B cell (primary cell): ENCODE measurements around the gene TOP1. TPM values are rescaled to one million over a fixed set of nuclear protein-coding genes. Genes with fewer than 3 reads are reported as not detected.

Source experiments
- ATAC-seq: fragments of 200-7000 bp; cut with Tn5 transposase; one replicate; pipeline ENCODE4 v1.10.0; 2021; ENCODE audit warnings: low read depth, mild to moderate bottlenecking, moderate number of reproducible peaks, moderate library complexity
- CTCF ChIA-PET: fragments of 350-600 bp; sonication (Branson Sonifier 250); formaldehyde crosslinking; loops from one replicate; lab custom pipeline; 2021; ENCODE audit warnings: antibody characterized with exemption, inconsistent platforms; lab: Charles Lee
- POLR2A ChIA-PET: fragments of 350-600 bp; sonication (Branson Sonifier 250); formaldehyde crosslinking; loops from one replicate; lab custom pipeline; 2021; ENCODE audit warnings: antibody characterized with exemption; lab: Charles Lee
- DNase-seq: peaks from one replicate; pipeline ENCODE4 v3.0.0; 2013
- H2AFZ ChIP-seq: 2 replicates; pipeline ENCODE4 v1.6.1; 2012; ENCODE audit warnings: mild to moderate bottlenecking, low read depth, low read length; ENCODE audit not compliant: insufficient read depth, poor library complexity, severe bottlenecking
- H3K27ac ChIP-seq, 2 donors: 1 replicate in 1 of 2; 2 replicates in 1 of 2; pipeline ENCODE4 v1.5.1; 2012 to 2013; ENCODE audit warnings: low read length in 2 of 2, mild to moderate bottlenecking in 2 of 2, moderate library complexity in 1 of 2
- H3K27me3 ChIP-seq, 4 experiments: fragments of 200-600 bp in 1 of 4; sonication (generic) in 1 of 4; replicated peaks in 1 of 4; 1 replicate in 2 of 4; 2 replicates in 2 of 4; pipeline versions ENCODE4 v1.6.1 to v1.7.0; 2013 to 2016; ENCODE audit warnings: low read length in 3 of 4, mild to moderate bottlenecking in 2 of 4, mixed read lengths in 1 of 4, moderate library complexity in 1 of 4; ENCODE audit not compliant: insufficient read depth in 4 of 4, control insufficient read depth in 3 of 4; ENCODE audit errors: control extremely low read depth in 1 of 4
- H3K36me3 ChIP-seq, 2 experiments: replicated peaks in 1 of 2; 1 replicate in 1 of 2; 2 replicates in 1 of 2; pipeline versions ENCODE4 v1.6.1 to v1.7.1; 2013; ENCODE audit warnings: low read length in 1 of 2; ENCODE audit not compliant: insufficient read depth in 2 of 2, control insufficient read depth in 1 of 2; ENCODE audit errors: control extremely low read depth in 1 of 2, extremely low read depth in 1 of 2
- H3K4me1 ChIP-seq, 2 donors: fragments of 200-600 bp in 1 of 2; sonication (generic) in 1 of 2; 1 replicate in 1 of 2; 2 replicates in 1 of 2; pipeline versions ENCODE4 v1.5.1 to v1.6.1; 2013 to 2017; ENCODE audit warnings: low read length in 2 of 2; ENCODE audit not compliant: control insufficient read depth in 2 of 2, insufficient read depth in 2 of 2
- H3K4me2 ChIP-seq: replicated peaks from 2 replicates; pipeline ENCODE3; 2012; ENCODE audit warnings: mild to moderate bottlenecking, low read depth, low read length; ENCODE audit not compliant: poor library complexity, severe bottlenecking
- H3K4me3 ChIP-seq, 5 experiments: fragments of 200-600 bp in 1 of 5; sonication (generic) in 1 of 5; 1 replicate in 3 of 5; 2 replicates in 2 of 5; pipeline versions ENCODE4 v1.5.1 to v1.7.0; 2011 to 2016; ENCODE audit warnings: low read length in 4 of 5, mild to moderate bottlenecking in 4 of 5, low read depth in 2 of 5, control low read depth in 1 of 5, moderate library complexity in 1 of 5; ENCODE audit not compliant: insufficient read depth in 1 of 5; ENCODE audit errors: control extremely low read depth in 1 of 5, extremely low read depth in 1 of 5
- H3K79me2 ChIP-seq: fragments of 200-600 bp; sonication (generic); one replicate; pipeline ENCODE4 v1.6.0; 2016; ENCODE audit warnings: low read length; ENCODE audit not compliant: control insufficient read depth, insufficient read depth
- H3K9ac ChIP-seq: fragments of 200-600 bp; sonication (generic); 2 replicates; pipeline ENCODE4 v1.6.1; 2017; ENCODE audit warnings: mild to moderate bottlenecking, low read length, moderate library complexity
- H3K9me3 ChIP-seq, 3 donors: one replicate each; pipeline versions ENCODE4 v1.6.1 to v1.7.1; 2013; ENCODE audit warnings: low read length in 2 of 3; ENCODE audit not compliant: control insufficient read depth in 2 of 3, insufficient read depth in 1 of 3; ENCODE audit errors: control extremely low read depth in 1 of 3
- H4K20me1 ChIP-seq: 2 replicates; pipeline ENCODE4 v1.6.0; 2012; ENCODE audit warnings: mild to moderate bottlenecking, low read length; ENCODE audit not compliant: insufficient read depth, control insufficient read depth, poor library complexity, severe bottlenecking
- H3K27ac Mint-ChIP-seq: one replicate; pipeline ENCODE4 v1.8.0; 2021; ENCODE audit warnings: mixed read lengths
- H3K27me3 Mint-ChIP-seq: one replicate; pipeline ENCODE4 v1.8.0; 2021; ENCODE audit warnings: mixed read lengths
- H3K4me1 Mint-ChIP-seq: one replicate; pipeline ENCODE4 v1.8.0; 2021; ENCODE audit warnings: mixed read lengths
- H3K4me3 Mint-ChIP-seq: one replicate; pipeline ENCODE4 v1.8.0; 2021; ENCODE audit warnings: mixed read lengths
- H3K9me3 Mint-ChIP-seq: one replicate; pipeline ENCODE4 v1.8.0; 2022; ENCODE audit warnings: mixed read lengths; ENCODE audit not compliant: insufficient read depth
- CTCF ChIP-seq: fragments of 200-600 bp; IDR thresholded peaks from one replicate; pipeline ENCODE4 v1.8.0; 2022; ENCODE audit warnings: antibody characterized with exemption, mild to moderate bottlenecking
- EZH2 ChIP-seq: IDR thresholded peaks from 2 replicates; pipeline ENCODE4 v1.6.1; 2012; ENCODE audit warnings: borderline replicate concordance, low read depth, mild to moderate bottlenecking, moderate library complexity, low read length; ENCODE audit not compliant: insufficient read depth, poor library complexity, severe bottlenecking
- WGBS: methylation state at CpG from one replicate; pipeline ENCODE4 v1.1.5; 2013; ENCODE audit warnings: missing lambda C conversion rate; ENCODE audit not compliant: insufficient coverage; 5-methylcytosine and 5-hydroxymethylcytosine counted together
- intact Hi-C: fragments of 100-400 bp; cut with micrococcal nuclease; formaldehyde crosslinking; loops from one replicate; pipeline ENCODE4 v1.10.0; 2022
- polyA plus RNA-seq: library from polyadenylated mRNA; depleted of rRNA; stranded (reverse); fragments of >200 nt; gene quantifications from 2 replicates; pipeline ENCODE4 v1.2.3, GENCODE V29; 2012
- total RNA-seq, 2 donors: library from RNA; stranded (reverse); fragments of 120-200 nt in 1 of 2; gene quantifications; 1 replicate in 1 of 2; 2 replicates in 1 of 2; pipeline versions ENCODE4 v1.2.3 to v1.2.4, GENCODE V29; 2013 to 2022

The TOP1 gene
- total and polyA plus RNA-seq, 2 donors (not counting 1 experiment from before 2014, with no cell fraction given), result 5.4 to 44.9 TPM

GRCh38 chr20:41141153-41141815, 112.7 kb downstream of the TOP1 start:
- ATAC-seq, result no peak
- no peak for TF ChIP-seq CTCF
- TF ChIP-seq EZH2, result no peak
- no peaks in the 10 kb centered on the region for H3K27me3 Mint-ChIP-seq
- no peaks in the 10 kb centered on the region for H3K9me3 ChIP-seq
- peak overlapping the region; percentile 77 for H3K27ac Mint-ChIP-seq
- H2AFZ ChIP-seq, result no peak overlapping the region
- no peak overlapping the region for H3K4me3 ChIP-seq
- 49% methylated on average over 5 of the region's 8 CpGs for WGBS
- peaks cover 36% of the 10 kb centered on the region for H4K20me1 ChIP-seq
- H3K36me3 ChIP-seq, result peaks cover 0 to 3% of the 10 kb centered on the region in 2 experiments
- H3K4me1 Mint-ChIP-seq, result peaks cover 77% of the 10 kb centered on the region
- ChIA-PET POLR2A (interaction anchor here (0.5 to 1.4 kb wide), 3 partner anchors 12 to 181 kb away, joined by 3 to 5 read pairs (median 3); no protein-coding TSS in a partner anchor), CTCF (interaction anchor here (0.9 to 10.0 kb wide), 5 partner anchors 14 to 198 kb away, joined by 3 to 122 read pairs (median 5); no protein-coding TSS in a partner anchor)
- peaks cover 77% of the 10 kb centered on the region for H3K79me2 ChIP-seq
- H3K4me1 ChIP-seq, result peaks cover 62 to 71% of the 10 kb centered on the region in 2 donors
- H3K4me3 Mint-ChIP-seq, result peak overlapping the region; percentile 27
- intact Hi-C loops, result loop anchor here (1.0 kb wide), 1 partner anchor 16 kb away; no protein-coding TSS in a partner anchor
- H3K27ac ChIP-seq, result peak overlapping the region; percentile 45 to 51
- H3K4me2 ChIP-seq, result peak overlapping the region; percentile 11
- no peak overlapping the region for H3K9ac ChIP-seq
- no peaks in the 10 kb centered on the region for H3K27me3 ChIP-seq
- H3K9me3 Mint-ChIP-seq, result no peaks in the 10 kb centered on the region
- peak; percentile 48 for DNase-seq

- H3K27ac ChIP-seq, result no peak overlapping the region
- no peak overlapping the region for H3K27ac Mint-ChIP-seq
- POLR2A ChIA-PET, result interaction anchor here (0.5 to 1.4 kb wide), 2 partner anchors 11 to 180 kb away, joined by 3 to 5 read pairs; no protein-coding TSS in a partner anchor
- intact Hi-C loops, result no loop called here
- H3K36me3 ChIP-seq, result peaks cover 0 to 3% of the 10 kb centered on the region in 2 experiments
- H2AFZ ChIP-seq, result no peak overlapping the region
- TF ChIP-seq CTCF (no peak), EZH2 (no peak)
- peaks cover 63 to 76% of the 10 kb centered on the region in 2 donors for H3K4me1 ChIP-seq
- H3K4me3 Mint-ChIP-seq, result no peak overlapping the region
- peaks cover 45% of the 10 kb centered on the region for H4K20me1 ChIP-seq
- H3K9me3 ChIP-seq, result no peaks in the 10 kb centered on the region
- H3K79me2 ChIP-seq, result peaks cover 87% of the 10 kb centered on the region
- no peak for ATAC-seq
- H3K9me3 Mint-ChIP-seq, result no peaks in the 10 kb centered on the region
- H3K4me2 ChIP-seq, result no peak overlapping the region
- no peaks in the 10 kb centered on the region for H3K27me3 Mint-ChIP-seq
- H3K4me1 Mint-ChIP-seq, result peaks cover 85% of the 10 kb centered on the region
- 100% methylated on average over 4 of the region's 4 CpGs for WGBS
- CTCF ChIA-PET, result interaction anchor here (1.4 to 10.0 kb wide), 3 partner anchors 13 to 197 kb away, joined by 5 to 122 read pairs (median 8); no protein-coding TSS in a partner anchor
- H3K4me3 ChIP-seq, result no peak overlapping the region
- no peak for DNase-seq
- no peak overlapping the region for H3K9ac ChIP-seq
- H3K27me3 ChIP-seq, result no peaks in the 10 kb centered on the region
Measured at GRCh38 chr20:41142245-41142644, 113.6 kb downstream of the TOP1 start.
